Panc1 (cell line): ENCODE data around the gene MFSD12.

ENCODE experiments used
- POLR2AphosphoS5 ChIP-seq: IDR thresholded peaks from 2 replicates; pipeline ENCODE4 v1.6.1; 2012; ENCODE audit warnings: mild to moderate bottlenecking, low read depth, low read length, moderate library complexity
- TF ChIP-seq, protein P1 (sequence below): fragments of 450-650 bp; IDR thresholded peaks from 2 replicates; pipeline ENCODE4 v1.5.1; 2017; ENCODE audit warnings: mild to moderate bottlenecking
- TF ChIP-seq, protein P2 (sequence below), 2 experiments: IDR thresholded peaks; 2 replicates each; pipeline ENCODE4 v1.6.1; 2011 to 2012; ENCODE audit warnings: low read depth in 2 of 2, control low read depth in 1 of 2, low read length in 1 of 2, mild to moderate bottlenecking in 1 of 2, moderate library complexity in 1 of 2; ENCODE audit not compliant: insufficient read depth in 1 of 2

DNA sequence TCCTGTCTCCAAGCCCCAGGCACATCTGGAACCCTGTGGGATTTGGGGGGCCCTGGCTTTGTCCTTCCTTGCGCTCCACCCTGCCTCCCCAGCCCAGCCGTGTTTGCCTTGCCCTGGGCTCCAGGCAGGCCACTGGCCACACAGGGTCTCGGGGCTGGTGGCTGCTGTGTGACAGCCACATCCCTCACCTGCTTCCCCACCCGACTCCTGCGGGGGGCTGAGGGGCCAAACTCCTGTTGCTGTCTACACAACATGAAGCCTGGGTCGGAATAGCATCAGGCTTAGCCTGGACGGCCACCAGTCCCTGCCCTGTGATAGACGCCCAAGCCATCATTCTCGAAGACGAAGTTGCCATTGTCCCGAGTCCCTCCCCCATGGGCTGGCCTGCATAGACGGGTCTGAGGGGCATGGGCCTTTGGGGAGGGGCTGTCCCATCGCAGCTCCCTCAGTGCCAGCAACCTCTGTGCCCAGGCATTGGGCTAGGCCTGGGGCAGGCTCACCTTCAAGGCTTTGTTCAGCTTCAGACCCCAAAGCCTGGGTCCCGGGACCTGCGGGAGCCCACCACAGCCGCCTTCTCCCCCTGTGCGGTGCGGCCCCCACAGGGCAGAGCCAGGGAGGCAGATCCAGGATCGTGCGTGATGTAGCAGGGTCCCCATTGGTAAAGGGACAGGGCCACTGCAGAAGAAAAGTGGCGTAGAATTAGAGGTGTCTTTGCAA lies 33.9 kb downstream of the MFSD12 start:
- TF ChIP-seq, protein P1, sequence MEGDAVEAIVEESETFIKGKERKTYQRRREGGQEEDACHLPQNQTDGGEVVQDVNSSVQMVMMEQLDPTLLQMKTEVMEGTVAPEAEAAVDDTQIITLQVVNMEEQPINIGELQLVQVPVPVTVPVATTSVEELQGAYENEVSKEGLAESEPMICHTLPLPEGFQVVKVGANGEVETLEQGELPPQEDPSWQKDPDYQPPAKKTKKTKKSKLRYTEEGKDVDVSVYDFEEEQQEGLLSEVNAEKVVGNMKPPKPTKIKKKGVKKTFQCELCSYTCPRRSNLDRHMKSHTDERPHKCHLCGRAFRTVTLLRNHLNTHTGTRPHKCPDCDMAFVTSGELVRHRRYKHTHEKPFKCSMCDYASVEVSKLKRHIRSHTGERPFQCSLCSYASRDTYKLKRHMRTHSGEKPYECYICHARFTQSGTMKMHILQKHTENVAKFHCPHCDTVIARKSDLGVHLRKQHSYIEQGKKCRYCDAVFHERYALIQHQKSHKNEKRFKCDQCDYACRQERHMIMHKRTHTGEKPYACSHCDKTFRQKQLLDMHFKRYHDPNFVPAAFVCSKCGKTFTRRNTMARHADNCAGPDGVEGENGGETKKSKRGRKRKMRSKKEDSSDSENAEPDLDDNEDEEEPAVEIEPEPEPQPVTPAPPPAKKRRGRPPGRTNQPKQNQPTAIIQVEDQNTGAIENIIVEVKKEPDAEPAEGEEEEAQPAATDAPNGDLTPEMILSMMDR: no peak
- no peak for TF ChIP-seq POLR2AphosphoS5
- TF ChIP-seq, protein P2, sequence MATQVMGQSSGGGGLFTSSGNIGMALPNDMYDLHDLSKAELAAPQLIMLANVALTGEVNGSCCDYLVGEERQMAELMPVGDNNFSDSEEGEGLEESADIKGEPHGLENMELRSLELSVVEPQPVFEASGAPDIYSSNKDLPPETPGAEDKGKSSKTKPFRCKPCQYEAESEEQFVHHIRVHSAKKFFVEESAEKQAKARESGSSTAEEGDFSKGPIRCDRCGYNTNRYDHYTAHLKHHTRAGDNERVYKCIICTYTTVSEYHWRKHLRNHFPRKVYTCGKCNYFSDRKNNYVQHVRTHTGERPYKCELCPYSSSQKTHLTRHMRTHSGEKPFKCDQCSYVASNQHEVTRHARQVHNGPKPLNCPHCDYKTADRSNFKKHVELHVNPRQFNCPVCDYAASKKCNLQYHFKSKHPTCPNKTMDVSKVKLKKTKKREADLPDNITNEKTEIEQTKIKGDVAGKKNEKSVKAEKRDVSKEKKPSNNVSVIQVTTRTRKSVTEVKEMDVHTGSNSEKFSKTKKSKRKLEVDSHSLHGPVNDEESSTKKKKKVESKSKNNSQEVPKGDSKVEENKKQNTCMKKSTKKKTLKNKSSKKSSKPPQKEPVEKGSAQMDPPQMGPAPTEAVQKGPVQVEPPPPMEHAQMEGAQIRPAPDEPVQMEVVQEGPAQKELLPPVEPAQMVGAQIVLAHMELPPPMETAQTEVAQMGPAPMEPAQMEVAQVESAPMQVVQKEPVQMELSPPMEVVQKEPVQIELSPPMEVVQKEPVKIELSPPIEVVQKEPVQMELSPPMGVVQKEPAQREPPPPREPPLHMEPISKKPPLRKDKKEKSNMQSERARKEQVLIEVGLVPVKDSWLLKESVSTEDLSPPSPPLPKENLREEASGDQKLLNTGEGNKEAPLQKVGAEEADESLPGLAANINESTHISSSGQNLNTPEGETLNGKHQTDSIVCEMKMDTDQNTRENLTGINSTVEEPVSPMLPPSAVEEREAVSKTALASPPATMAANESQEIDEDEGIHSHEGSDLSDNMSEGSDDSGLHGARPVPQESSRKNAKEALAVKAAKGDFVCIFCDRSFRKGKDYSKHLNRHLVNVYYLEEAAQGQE (IDR thresholded peaks at IDR 0.05; ENCODE audit: insufficient read depth in 1 of 2, low read depth in 2 of 2, low read length in 1 of 2): no peak
